ENCODE measurements around the gene PCNT.

Gene PCNT

GRCh38 chr21:46482846-46483231 is 158.9 kb downstream of the PCNT start:
- no peak for DNase-seq (ENCODE audit: low read depth, low spot score)

- no peak for DNase-seq (ENCODE audit: low read depth, low spot score)
Measured at GRCh38 chr21:46483300-46484295, 159.6 kb downstream of the PCNT start.

GRCh38 chr21:46486481-46487126 is 162.6 kb downstream of the PCNT start:
- no peak for DNase-seq (ENCODE audit: low read depth, low spot score)

- DNase-seq (ENCODE audit: low read depth, low spot score): no peak
Measured at GRCh38 chr21:46489162-46489663, 165.3 kb downstream of the PCNT start.

GRCh38 chr21:46489800-46490199 is 165.8 kb downstream of the PCNT start:
- DNase-seq (ENCODE audit: low read depth, low spot score): no peak

- DNase-seq (ENCODE audit: low read depth, low spot score): no peak
Measured at GRCh38 chr21:46491553-46491952, 167.6 kb downstream of the PCNT start.

- DNase-seq (ENCODE audit: low read depth, low spot score): no peak
Measured at GRCh38 chr21:46492851-46493250, 168.9 kb downstream of the PCNT start.

- DNase-seq (ENCODE audit: low read depth, low spot score): no peak
Measured at GRCh38 chr21:46493828-46494227, 169.9 kb downstream of the PCNT start.
